Smooth muscle cell (in vitro differentiated cells): ENCODE data around the gene RXRA. TPM values are rescaled to one million over a fixed set of nuclear protein-coding genes. Genes with fewer than 3 reads are reported as not detected.

Experiments used
- DNase-seq: peaks from one replicate; lab custom pipeline; 2025; ENCODE audit not compliant: unreplicated experiment; lab: John Stamatoyannopoulos, UW
- H2AFZ ChIP-seq: fragments of 200-600 bp; sonication (generic); 2 replicates; pipeline ENCODE4 v1.6.0; 2016; ENCODE audit warnings: antibody characterized with exemption, low read depth, mild to moderate bottlenecking
- H3F3A ChIP-seq: fragments of 200-600 bp; sonication (generic); 2 replicates; pipeline ENCODE4 v1.6.0; 2017; ENCODE audit warnings: antibody characterized with exemption, low read depth
- H3K27ac ChIP-seq: fragments of 200-600 bp; sonication (generic); 2 replicates; pipeline ENCODE4 v1.5.1; 2016; ENCODE audit warnings: low read depth, mild to moderate bottlenecking
- H3K27me3 ChIP-seq: fragments of 200-600 bp; sonication (generic); 2 replicates; pipeline ENCODE4 v1.6.1; 2016; ENCODE audit warnings: low read depth, mild to moderate bottlenecking
- H3K36me3 ChIP-seq: fragments of 200-600 bp; sonication (generic); 2 replicates; pipeline ENCODE4 v1.5.1; 2016; ENCODE audit warnings: low read depth
- H3K4me1 ChIP-seq: fragments of 200-600 bp; sonication (generic); 2 replicates; pipeline ENCODE4 v1.5.1; 2016; ENCODE audit warnings: low read depth
- H3K4me2 ChIP-seq: fragments of 200-600 bp; sonication (generic); 2 replicates; pipeline ENCODE4 v1.6.0; 2016; ENCODE audit warnings: mild to moderate bottlenecking
- H3K4me3 ChIP-seq: fragments of 200-600 bp; sonication (generic); 2 replicates; pipeline ENCODE4 v1.5.1; 2016; ENCODE audit warnings: mild to moderate bottlenecking
- H3K79me2 ChIP-seq: fragments of 200-600 bp; sonication (generic); 2 replicates; pipeline ENCODE4 v1.6.0; 2016; ENCODE audit warnings: low read depth, mild to moderate bottlenecking
- H3K9ac ChIP-seq: fragments of 200-600 bp; sonication (generic); 2 replicates; pipeline ENCODE4 v1.6.0; 2016; ENCODE audit warnings: low read depth
- H3K9me3 ChIP-seq: fragments of 200-600 bp; sonication (generic); replicated peaks from 2 replicates; pipeline ENCODE4 v1.5.1; 2016; ENCODE audit warnings: low read depth
- H4K20me1 ChIP-seq: fragments of 200-600 bp; sonication (generic); 2 replicates; pipeline ENCODE4 v1.6.0; 2016; ENCODE audit warnings: low read depth
- CTCF ChIP-seq: fragments of 200-600 bp; sonication (generic); IDR thresholded peaks from 2 replicates; pipeline ENCODE4 v1.5.1; 2017; ENCODE audit warnings: borderline replicate concordance, mild to moderate bottlenecking, antibody characterized with exemption; ENCODE audit not compliant: insufficient read depth, poor library complexity, severe bottlenecking
- WGBS: methylation state at CpG from one replicate; pipeline ENCODE4 v1.1.7; 2016; ENCODE audit warnings: low lambda C conversion rate; 5-methylcytosine and 5-hydroxymethylcytosine counted together
- polyA plus RNA-seq: library from polyadenylated mRNA; unstranded; fragments of >200 nt; fragmentation: Nextera tagmentation; extraction: Ambion mirVana; gene quantifications from 2 replicates; pipeline ENCODE4 v1.2.1, GENCODE V29; 2016
- total RNA-seq: library from RNA; depleted of rRNA; stranded (reverse); fragments of >200 nt; gene quantifications from 2 replicates; pipeline ENCODE4 v1.2.3, GENCODE V29; 2014

RXRA gene
- total and polyA plus RNA-seq, 2 experiments from 2014 or later, result 8.9 to 23.1 TPM

DNA sequence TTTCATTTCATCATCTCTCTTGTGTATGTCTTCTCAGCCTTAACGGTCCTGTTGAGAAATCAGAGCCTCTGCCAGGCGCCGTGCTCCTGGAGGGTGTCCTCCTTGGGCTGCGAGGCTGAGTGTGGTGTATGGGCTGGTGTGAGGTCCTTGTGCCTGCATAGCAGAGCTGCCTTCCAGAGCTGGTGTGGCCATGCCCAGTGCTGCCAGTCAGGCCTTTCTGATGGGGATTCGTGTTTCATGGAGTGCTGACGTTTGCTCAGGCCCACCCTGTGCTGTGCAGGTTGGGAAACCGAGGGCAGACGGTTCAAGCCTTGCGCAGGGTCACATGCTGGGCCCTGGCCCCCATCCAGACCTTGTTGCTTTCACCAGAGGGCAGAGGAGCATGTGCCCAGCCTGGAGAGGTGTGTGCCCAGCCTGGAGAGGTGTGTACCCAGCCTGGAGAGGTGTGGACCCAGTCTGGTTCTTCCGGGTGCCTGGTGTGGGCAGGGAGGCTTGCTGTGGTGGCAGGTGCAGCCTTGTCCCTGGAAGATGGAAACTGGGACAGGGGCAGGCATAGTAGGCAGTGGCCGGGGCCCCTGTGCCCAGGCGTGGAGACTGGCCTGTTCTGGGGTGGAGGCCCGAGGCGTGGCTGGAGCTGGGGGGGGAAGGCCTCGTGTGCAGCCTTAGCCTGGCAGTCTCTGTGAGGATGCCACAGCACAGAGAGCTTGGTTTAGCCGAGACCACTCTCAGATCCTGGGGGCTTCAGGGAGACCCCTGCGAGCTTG, 84.0 kb downstream of the RXRA start:
- H3K36me3 ChIP-seq, result no peaks in the 10 kb centered on the region
- H3K9ac ChIP-seq, result no peak overlapping the region
- H3K4me3 ChIP-seq, result no peak overlapping the region
- H4K20me1 ChIP-seq, result peaks cover 99% of the 10 kb centered on the region
- WGBS, result 89% methylated on average over 17 of the region's 17 CpGs
- peaks cover 5% of the 10 kb centered on the region for H3K79me2 ChIP-seq
- H3K27me3 ChIP-seq, result no peaks in the 10 kb centered on the region
- no peak overlapping the region for H3K4me2 ChIP-seq
- TF ChIP-seq CTCF, result no peak
- H3K9me3 ChIP-seq, result no peaks in the 10 kb centered on the region
- H2AFZ ChIP-seq, result no peak overlapping the region
- no peak for DNase-seq
- H3K4me1 ChIP-seq, result peaks cover 17% of the 10 kb centered on the region
- H3K27ac ChIP-seq, result no peak overlapping the region
- H3F3A ChIP-seq, result peaks cover 8% of the 10 kb centered on the region

DNA sequence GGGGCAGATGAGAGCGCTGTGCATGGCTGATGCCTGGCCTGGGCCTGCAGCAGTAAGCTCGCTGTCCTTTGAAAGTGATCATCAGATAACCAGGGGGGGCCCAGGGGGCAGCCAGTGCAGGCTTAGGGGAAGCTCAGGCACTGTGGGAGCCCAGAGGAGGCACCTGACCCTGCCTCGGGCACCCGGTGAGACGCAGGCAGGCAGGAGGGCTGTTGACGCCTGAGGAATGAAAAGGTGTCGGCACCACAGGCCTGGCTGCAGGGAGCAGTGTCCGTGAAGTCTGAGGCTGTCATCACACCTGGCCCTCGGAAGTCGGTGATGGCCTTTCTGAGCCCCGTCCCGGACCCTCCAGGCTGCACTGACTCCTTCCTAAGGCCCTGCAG, 84.6 kb downstream of the RXRA start:
- Histone ChIP-seq H3K27me3 (no peaks in the 10 kb centered on the region), H3K36me3 (no peaks in the 10 kb centered on the region), H3K9me3 (no peaks in the 10 kb centered on the region), H3K9ac (no peak overlapping the region), H3K4me2 (no peak overlapping the region), H3K4me3 (no peak overlapping the region), H3K4me1 (peaks cover 17% of the 10 kb centered on the region), H3F3A (peaks cover 8% of the 10 kb centered on the region), H2AFZ (no peak overlapping the region), H4K20me1 (peaks cover 99% of the 10 kb centered on the region), H3K79me2 (peaks cover 2% of the 10 kb centered on the region), H3K27ac (no peak overlapping the region)
- WGBS, result 66% methylated on average over 12 of the region's 12 CpGs
- no peak for DNase-seq
- TF ChIP-seq CTCF, result no peak

DNA sequence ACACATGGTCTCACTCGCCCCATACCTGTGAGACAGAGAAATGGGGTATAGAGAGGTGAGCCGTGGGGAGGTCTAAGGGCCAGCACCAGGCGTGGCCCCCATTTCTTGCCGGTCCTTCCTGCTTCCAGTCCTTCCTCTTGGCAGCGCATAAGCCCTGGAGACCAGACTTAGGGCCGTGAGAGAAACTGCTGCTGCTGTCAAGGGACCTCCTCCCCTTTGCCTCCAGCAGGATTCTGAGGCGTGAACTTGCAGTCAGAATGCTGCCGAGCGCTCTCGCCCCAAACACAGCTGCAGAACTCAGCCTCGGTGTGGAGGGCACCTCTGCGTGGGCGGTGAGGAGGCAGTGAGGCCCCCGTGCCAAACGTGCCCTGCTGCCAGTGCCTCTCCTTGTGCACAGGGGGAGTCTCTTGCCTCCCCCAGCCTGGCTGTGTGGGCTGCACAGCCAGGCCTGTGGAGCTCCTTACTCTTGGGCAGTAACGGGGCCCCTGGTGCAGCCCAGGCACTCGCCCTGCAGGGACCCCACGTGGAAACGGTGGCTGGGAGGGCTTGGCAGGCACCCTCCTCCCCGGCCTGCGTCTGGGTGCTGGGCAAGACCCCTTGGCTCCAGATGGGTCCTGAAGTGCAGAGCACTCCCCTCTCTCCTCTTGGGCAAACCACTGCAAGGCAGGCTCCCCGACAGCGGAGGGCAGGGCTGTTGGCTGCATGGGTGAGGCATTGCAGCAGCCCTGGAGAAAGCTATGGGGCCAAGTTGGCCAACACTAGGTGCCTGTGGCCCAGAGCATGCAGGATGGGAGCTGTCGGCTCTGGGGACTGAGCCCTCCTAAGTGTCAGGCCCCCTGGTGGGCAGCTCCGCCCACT, 85.4 kb downstream of the RXRA start:
- no peaks in the 10 kb centered on the region for H3K27me3 ChIP-seq
- peaks cover 99% of the 10 kb centered on the region for H4K20me1 ChIP-seq
- peaks cover 12% of the 10 kb centered on the region for H3K4me1 ChIP-seq
- H3K4me2 ChIP-seq, result peak overlapping the region; percentile 8
- DNase-seq, result no peak
- no peak overlapping the region for H3K4me3 ChIP-seq
- peaks cover 2% of the 10 kb centered on the region for H3F3A ChIP-seq
- no peaks in the 10 kb centered on the region for H3K36me3 ChIP-seq
- no peaks in the 10 kb centered on the region for H3K79me2 ChIP-seq
- 64% methylated on average over 25 of the region's 25 CpGs for WGBS
- H3K27ac ChIP-seq, result no peak overlapping the region
- TF ChIP-seq CTCF, result no peak
- H2AFZ ChIP-seq, result no peak overlapping the region
- H3K9me3 ChIP-seq, result no peaks in the 10 kb centered on the region
- no peak overlapping the region for H3K9ac ChIP-seq
